Measurements from ENCODE around the gene NR5A2.

The NR5A2 gene

GRCh38 chr1:200075522-200075921, 48.0 kb downstream of the NR5A2 start:
- DNase-seq: no peak

DNA sequence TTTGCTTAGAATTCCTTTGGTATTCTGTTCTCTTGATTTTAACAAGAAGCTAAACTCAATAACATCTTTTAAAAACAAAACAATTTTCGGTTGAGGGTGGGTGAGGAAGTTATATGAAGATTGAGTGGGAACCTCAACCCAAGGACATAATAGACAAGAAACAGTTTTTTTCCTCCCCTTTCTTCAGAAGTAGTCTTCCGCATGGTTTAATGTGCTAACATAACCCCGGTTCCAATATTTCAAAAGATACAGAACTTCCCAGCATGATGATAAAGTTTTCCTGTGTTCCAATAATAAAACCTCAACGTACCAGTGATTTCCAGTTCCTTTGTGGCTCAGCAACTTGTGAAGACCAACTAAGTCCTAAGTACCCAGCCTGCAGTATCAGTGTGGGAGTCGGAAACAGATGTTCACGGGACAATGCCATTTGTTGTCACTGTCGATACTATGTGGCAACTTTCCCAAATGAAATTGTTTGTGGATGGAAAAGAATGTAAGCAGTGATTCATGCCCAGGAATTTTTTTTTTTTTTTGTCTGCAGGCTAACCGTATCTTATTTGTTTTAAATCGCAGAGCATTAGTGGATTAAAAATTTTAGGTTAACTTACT, 48.5 kb downstream of the NR5A2 start:
- DNase-seq: no peak

- no peak for DNase-seq
Observed at GRCh38 chr1:200079232-200079940, 51.9 kb downstream of the NR5A2 start.

DNA sequence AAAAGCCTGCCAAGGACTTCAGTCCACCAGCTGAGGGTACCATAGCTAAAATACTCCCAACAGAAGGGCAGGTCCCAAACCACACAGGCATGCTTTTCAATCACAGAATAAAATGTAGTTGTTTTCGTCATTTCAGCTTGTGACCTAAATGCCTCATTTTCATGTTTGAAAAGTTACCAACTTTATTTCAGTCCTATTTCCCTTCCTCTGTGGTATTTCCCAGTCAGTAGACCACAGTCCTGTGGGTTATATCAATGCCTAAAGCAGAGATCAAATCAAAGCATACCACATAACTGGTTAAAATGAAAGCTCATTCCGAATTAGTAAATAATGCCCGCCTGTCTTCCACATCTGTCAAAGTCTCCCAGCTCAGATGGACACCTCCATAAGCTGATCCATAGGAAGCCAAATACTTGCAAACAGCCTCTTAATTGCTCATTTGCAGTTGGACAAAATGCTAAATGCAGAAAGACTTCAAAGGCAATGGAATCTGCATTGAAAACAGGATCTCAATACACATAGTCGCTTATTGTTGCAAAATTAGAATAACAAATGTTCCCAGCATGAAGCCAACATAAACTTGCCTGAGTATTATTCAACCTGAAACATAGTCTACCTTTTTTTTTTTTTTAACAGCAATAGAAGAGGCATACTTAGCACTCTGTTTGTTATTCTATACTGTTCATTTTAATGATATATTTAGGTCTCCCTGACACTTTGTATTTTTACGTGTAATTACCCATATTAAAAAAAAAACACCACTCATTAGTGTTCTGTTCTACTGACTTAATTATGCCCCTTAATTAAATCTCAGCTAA, 53.9 kb downstream of the NR5A2 start:
- no peak for DNase-seq

DNA sequence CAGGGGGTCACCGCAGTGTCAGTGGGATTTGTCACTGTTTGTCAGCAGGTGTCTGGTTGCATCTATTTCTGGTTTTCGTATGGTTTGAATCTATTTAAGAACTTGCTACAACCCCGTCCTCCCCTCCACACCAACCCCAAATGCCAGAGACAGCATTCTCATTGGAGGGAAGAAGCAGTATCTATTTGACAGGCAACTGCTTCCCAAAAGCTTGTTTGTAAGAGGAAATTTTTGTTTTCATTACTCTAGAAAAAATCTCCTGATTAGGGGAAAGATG, 54.4 kb downstream of the NR5A2 start:
- no peak for DNase-seq

GRCh38 chr1:200082329-200082728, 54.8 kb downstream of the NR5A2 start:
- no peak for DNase-seq

- no peak for DNase-seq
Observed at GRCh38 chr1:200090252-200091159, 63.0 kb downstream of the NR5A2 start.

- DNase-seq: no peak
Observed at GRCh38 chr1:200095057-200095577, 67.6 kb downstream of the NR5A2 start.

- no peak for DNase-seq
Observed at GRCh38 chr1:200096774-200097173, 69.3 kb downstream of the NR5A2 start.

DNA sequence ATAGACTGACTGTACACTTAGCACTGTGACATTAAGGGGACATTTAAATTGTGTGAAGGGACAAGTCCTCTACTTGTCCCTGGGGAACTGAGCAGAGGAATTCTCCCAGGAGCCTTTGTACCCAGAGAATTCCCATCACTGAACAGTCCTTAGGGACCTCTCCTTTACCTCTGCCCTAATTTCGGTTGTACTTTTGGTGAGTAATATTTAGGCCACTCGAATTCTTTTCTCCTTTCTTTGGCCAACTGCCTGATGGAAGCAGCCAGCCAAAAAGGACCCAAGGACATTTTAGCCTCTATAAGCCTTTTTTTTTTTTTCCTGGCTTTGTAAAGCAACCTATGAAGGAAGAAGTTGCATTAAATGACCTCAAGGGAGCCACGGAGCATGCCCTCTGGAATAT, 71.5 kb downstream of the NR5A2 start:
- no peak for DNase-seq

DNA sequence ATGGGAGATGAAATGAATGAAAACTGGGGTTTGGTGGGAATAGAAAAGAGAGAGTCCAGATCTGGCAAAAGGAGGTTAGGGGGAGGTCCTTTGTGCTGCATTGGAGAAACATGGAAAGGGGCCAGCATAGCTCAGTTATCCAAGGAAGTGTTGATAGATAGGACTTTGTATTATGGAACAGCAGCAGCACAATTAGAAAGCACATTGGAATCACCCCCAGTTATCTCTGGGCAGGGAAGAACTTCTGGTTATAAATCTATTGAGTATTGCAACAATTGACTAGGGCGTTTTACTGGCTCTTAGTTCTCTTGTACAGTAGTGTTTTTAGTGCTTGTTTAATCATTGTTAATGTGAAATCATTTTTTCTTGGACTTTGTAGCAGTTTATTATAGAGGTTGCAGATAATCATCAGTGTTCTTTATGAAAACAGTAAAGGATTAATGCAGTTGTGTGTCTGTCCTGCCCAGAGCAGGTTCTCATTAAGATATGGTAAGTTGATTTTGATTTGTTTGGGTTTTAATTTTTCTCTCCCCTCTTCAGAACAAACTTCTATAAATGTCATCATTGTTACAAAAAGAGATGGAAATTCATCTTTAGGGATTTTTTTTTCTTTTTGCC, 76.6 kb downstream of the NR5A2 start:
- no peak for DNase-seq

- no peak for DNase-seq
Observed at GRCh38 chr1:200107004-200107470, 79.5 kb downstream of the NR5A2 start.

DNA sequence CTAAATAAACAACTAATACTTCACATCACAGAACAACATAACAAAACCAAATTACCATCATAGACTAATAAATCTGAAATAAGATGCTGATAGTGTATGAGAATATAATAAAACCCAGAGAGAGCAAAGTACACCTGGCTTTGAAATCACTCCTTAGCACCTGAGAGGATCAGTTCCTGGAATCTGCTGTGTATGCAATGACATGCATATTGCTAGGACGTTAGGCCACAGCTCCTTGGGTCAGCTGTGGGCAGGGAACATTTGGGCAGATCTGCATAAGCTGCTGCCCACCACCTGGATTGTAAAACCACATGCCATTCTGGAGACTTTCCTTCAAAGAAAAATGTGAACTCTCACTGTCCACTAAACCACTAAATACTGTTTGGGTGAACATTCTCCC, 81.1 kb downstream of the NR5A2 start:
- DNase-seq: no peak

DNA sequence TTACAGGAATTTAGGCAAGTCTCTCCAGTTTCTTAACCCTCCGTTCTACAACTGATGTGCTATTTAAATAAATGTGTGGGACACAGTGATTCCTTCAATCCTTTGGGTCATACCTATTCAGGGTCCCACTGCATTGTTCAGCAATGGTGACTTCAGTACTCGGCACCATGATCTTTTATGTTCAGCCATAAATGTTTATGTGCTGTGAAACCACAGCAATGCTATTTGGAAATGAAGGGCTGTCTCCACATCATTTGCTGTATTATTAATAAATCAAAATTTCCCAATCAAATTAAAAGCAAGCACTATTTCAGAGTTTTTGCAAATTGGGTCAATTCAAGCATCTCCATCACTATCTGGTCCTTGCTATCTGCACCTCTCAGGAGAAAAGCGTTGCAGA, 84.8 kb downstream of the NR5A2 start:
- no peak for DNase-seq

GRCh38 chr1:200115532-200115931, 88.0 kb downstream of the NR5A2 start:
- DNase-seq: no peak

DNA sequence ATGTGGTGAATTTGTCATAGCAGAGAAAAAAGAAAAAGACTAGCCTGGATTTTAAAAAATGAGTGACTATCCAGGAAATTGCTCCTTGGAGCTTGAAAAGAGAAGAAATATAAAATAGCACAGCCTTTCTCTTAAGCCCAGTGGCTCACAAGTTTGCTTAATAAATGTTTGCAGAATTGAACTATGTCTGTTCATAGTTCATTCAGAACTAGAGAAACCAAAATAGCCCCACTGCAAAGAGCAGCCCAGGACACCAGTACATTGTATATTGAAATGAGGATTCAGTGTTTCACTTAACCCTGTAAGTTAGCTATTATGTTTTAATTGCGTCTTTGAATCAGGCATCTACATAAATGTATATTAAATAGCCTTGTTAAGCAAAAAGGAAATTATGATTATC, 88.8 kb downstream of the NR5A2 start:
- DNase-seq: no peak

- DNase-seq: no peak
Observed at GRCh38 chr1:200118779-200119505, 91.4 kb downstream of the NR5A2 start.

GRCh38 chr1:200121421-200121820, 93.9 kb downstream of the NR5A2 start:
- DNase-seq: no peak

DNA sequence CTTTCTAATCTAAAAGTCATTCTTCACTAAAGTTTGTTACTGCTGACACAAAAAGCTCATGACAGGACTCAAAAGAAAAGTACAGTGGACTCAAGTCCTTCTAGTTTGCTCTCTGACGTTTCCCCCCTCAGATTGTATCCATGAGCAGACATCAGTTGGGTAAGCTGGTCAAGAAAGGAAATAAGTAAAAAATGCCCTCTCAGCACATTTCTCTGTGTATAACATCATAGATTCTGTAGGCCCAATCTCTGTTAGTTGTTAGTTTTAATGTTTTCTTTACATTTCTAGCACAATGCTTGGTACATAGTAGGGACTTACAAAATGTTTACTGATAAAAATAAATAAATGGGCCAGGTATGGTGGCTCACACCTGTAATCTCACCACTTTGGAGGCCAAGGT, 96.8 kb downstream of the NR5A2 start:
- DNase-seq: no peak

- no peak for DNase-seq
Observed at GRCh38 chr1:200128081-200128480, 100.6 kb downstream of the NR5A2 start.
